HG02678 (cell line): ENCODE measurements around the gene B9D2.

ENCODE experiments used
- ATAC-seq: cut with Tn5 transposase; IDR thresholded peaks from one replicate; pipeline ENCODE4 v1.9.1; 2021; ENCODE audit warnings: mild to moderate bottlenecking, moderate library complexity; ENCODE audit not compliant: unreplicated experiment

B9D2 gene

GRCh38 chr19:41316306-41316920 lies 47.5 kb downstream of the B9D2 start:
- ATAC-seq, result no peak

DNA sequence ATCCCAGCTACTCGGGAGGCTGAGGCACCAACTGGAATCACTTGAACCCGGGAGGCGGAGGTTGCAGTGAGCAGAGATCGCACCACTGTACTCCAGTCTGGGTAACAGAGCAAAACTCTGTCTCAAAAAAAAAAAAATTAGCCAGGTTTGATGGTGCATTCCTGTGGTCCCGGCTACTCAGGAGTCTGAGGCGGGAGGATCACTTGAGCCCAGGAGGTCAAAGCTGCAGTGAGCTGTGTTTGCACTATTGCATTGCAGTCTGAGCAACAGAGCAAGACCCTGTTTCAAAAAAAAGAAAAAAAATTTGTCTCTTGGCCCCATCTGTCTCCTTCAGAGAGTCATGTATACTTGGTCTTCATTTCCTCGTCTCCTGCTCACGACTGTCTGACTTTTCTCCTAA lies 52.3 kb downstream of the B9D2 start:
- ATAC-seq, result no peak

DNA sequence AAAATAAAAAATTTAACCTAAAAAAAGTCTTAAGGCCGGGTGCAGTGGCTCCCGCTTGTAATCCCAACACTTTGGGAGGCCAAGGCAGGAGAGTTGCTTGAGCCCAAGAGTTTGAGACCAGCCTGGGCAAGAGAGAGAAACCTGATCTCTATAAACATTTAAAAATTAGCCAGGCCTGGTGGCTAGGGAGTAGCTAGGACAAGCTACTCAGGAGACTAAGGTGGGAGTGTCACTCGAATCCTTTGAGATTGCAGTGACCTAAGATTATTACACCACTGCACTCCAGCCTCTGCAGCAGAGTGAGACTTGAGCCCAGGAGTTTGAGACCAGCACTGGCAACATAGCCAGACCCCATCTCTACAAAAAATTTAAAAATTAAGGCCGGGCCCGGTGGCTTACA lies 52.9 kb downstream of the B9D2 start:
- ATAC-seq, result no peak

DNA sequence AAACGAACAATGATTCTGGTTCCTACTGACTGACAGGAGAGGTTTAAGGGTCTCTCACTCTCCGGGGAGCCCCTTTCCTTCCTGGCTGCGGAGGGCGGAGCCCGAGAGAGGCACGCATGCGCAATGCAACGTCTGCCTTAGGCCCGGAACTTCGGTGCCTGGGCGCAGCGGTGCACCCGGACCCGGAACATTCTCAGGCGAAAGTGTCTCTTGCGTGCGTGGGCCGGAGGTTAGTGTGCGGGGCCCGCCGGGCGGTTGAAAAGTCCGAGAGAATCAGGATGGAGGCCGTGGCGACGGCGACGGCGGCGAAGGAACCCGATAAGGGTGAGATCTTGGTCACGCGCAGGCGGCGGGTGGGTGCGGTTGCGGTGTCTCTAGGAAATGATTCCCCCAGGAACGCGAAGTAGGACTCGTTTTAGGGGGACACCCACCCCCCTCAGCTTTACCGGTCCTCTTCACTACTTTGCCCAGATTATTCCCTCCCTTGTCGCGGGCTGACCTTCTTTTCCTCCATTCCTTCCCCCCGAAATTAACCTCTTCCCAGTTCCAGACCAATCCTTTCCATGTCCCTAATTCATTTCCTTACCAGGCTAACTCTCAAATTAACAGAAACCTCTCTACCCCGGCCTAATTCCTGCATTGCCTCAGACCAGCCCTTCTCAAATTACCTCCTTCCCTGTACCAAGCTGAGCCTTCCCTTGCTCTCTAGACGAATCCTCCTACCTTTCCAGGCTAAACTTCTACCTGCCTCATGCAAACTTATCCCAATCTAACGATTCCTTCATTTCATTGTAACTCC lies 53.7 kb downstream of the B9D2 start, which contains the start of gene CCDC97:
Gene CCDC97, plus strand, starts transcription at position 140 of the 799 bp plus-strand sequence. Its CDS starts 139 bp downstream, at position 279.
- peak; percentile 72 for ATAC-seq

- no peak for ATAC-seq
Observed at GRCh38 chr19:41309180-41310032, 54.5 kb downstream of the B9D2 start.

GRCh38 chr19:41308450-41309179 lies 55.3 kb downstream of the B9D2 start:
- peak; percentile 34 for ATAC-seq

- ATAC-seq, result no peak
Observed at GRCh38 chr19:41307954-41308449, 55.9 kb downstream of the B9D2 start.

GRCh38 chr19:41307090-41307875 lies 56.7 kb downstream of the B9D2 start:
- no peak for ATAC-seq

GRCh38 chr19:41305927-41306793 lies 57.8 kb downstream of the B9D2 start:
- ATAC-seq, result no peak

GRCh38 chr19:41304706-41305483 lies 59.1 kb downstream of the B9D2 start:
- no peak for ATAC-seq
